Testis (tissue), 2 donors: ENCODE results near the gene STX1A.

Source experiments
- POLR2A ChIP-seq: fragments of 450-650 bp; IDR thresholded peaks from one replicate; pipeline ENCODE4 v1.6.1; 2017; ENCODE audit warnings: antibody characterized with exemption, mild to moderate bottlenecking, moderate library complexity
- TF ChIP-seq, protein P1 (sequence below), 3 experiments: fragments of 450-650 bp in 2 of 3; fragments of 200-600 bp in 1 of 3; sonication (generic) in 1 of 3; IDR thresholded peaks; one replicate each; pipeline ENCODE4 v1.5.1; 2016 to 2019; ENCODE audit warnings: antibody characterized with exemption in 3 of 3, mild to moderate bottlenecking in 2 of 3, moderate library complexity in 1 of 3

DNA sequence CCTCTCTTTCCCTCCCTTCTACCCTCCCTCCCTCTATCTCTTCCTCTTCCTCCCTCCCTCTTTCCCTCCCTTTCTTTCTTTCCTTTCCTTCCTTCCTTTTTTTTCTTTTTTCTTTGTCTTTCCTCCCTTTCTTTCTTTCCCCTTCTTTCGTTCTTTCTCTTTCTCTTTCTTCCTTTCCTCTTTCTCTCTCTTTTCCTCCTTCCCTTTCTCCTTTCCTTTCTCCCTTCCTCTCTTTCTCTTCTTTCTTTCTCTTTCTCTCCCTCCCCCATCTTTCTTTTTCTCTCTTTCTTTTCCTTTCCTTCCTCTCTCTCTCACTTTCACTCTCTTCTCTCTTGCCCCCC is 43.2 kb upstream of the STX1A start:
- TF ChIP-seq, protein P1, sequence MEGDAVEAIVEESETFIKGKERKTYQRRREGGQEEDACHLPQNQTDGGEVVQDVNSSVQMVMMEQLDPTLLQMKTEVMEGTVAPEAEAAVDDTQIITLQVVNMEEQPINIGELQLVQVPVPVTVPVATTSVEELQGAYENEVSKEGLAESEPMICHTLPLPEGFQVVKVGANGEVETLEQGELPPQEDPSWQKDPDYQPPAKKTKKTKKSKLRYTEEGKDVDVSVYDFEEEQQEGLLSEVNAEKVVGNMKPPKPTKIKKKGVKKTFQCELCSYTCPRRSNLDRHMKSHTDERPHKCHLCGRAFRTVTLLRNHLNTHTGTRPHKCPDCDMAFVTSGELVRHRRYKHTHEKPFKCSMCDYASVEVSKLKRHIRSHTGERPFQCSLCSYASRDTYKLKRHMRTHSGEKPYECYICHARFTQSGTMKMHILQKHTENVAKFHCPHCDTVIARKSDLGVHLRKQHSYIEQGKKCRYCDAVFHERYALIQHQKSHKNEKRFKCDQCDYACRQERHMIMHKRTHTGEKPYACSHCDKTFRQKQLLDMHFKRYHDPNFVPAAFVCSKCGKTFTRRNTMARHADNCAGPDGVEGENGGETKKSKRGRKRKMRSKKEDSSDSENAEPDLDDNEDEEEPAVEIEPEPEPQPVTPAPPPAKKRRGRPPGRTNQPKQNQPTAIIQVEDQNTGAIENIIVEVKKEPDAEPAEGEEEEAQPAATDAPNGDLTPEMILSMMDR (IDR thresholded peaks at IDR 0.05): no peak
- no peak for TF ChIP-seq POLR2A
